ENCODE results near the gene PARM1.

PARM1 gene

GRCh38 chr4:74950882-74951281, 18.0 kb downstream of the PARM1 start (continued):
- TF ChIP-seq ZNF280D (tag by site-specific recombination; IDR thresholded peaks at IDR 0.05): no peak
- no peak for TF ChIP-seq ZNF48 (tag by site-specific recombination; IDR thresholded peaks at IDR 0.05)

- no peaks in the 10 kb centered on the region for H3K36me3 ChIP-seq (ENCODE audit: control insufficient read depth in 2 of 2, insufficient read depth in 1 of 2, low read length in 2 of 2)
- POLR2A ChIA-PET: no interaction called here
- CTCF ChIA-PET: interaction anchor here (0.6 to 0.7 kb wide), 2 partner anchors 19 to 80 kb away, joined by 3 to 4 read pairs; no protein-coding TSS in a partner anchor
Measured at GRCh38 chr4:74953647-74954046, 20.7 kb downstream of the PARM1 start.

GRCh38 chr4:74958881-74959280, 26.0 kb downstream of the PARM1 start:
- H3K4me3 ChIP-seq (ENCODE audit: low read depth, low read length): no peak overlapping the region
- no peak overlapping the region for H3K27ac ChIP-seq (ENCODE audit: extremely low read depth, low read depth, low read length)
- POLR2A ChIA-PET: no interaction called here
- H3K9me3 ChIP-seq (ENCODE audit: control insufficient read depth, insufficient read depth, low read depth, low read length): no peaks in the 10 kb centered on the region
- H3K36me3 ChIP-seq (ENCODE audit: control insufficient read depth in 2 of 2, insufficient read depth in 1 of 2, low read length in 2 of 2): no peaks in the 10 kb centered on the region
- CTCF ChIA-PET: no interaction called here
- no peaks in the 10 kb centered on the region for H3K4me1 ChIP-seq (ENCODE audit: control insufficient read depth, insufficient read depth, low read length)
- TF ChIP-seq ZEB2 (tag by site-specific recombination; IDR thresholded peaks at IDR 0.05) (no peak), ZNF76 (tag by site-specific recombination; IDR thresholded peaks at IDR 0.05; ENCODE audit: borderline replicate concordance, low read depth) (no peak), GFI1B (tag by site-specific recombination; IDR thresholded peaks at IDR 0.05) (no peak), ZNF580 (tag by site-specific recombination; IDR thresholded peaks at IDR 0.05) (no peak), ZSCAN5A (tag by site-specific recombination; IDR thresholded peaks at IDR 0.05) (no peak), PRDM4 (tag by site-specific recombination; IDR thresholded peaks at IDR 0.05) (no peak), EGR2 (tag by site-specific recombination; IDR thresholded peaks at IDR 0.05; ENCODE audit: low read depth) (no peak), ZBTB26 (tag by site-specific recombination; optimal IDR thresholded peaks at IDR 0.05) (no peak), REPIN1 (tag by site-specific recombination; IDR thresholded peaks at IDR 0.05; ENCODE audit: low read depth) (no peak), ZNF132 (tag by site-specific recombination; IDR thresholded peaks at IDR 0.05; ENCODE audit: borderline replicate concordance) (no peak), ZBTB21 (tag by site-specific recombination; IDR thresholded peaks at IDR 0.05) (no peak), ZNF585B (tag by site-specific recombination; IDR thresholded peaks at IDR 0.05) (no peak), YY1 (tag by site-specific recombination; IDR thresholded peaks at IDR 0.05) (no peak), ZSCAN23 (tag by site-specific recombination; IDR thresholded peaks at IDR 0.05) (no peak), ZNF146 (tag by site-specific recombination; IDR thresholded peaks at IDR 0.05) (no peak), ZBTB6 (tag by site-specific recombination; IDR thresholded peaks at IDR 0.05) (no peak)

More at GRCh38 chr4:74953647-74954046, 20.7 kb downstream of the PARM1 start:
- H3K4me1 ChIP-seq (ENCODE audit: control insufficient read depth, insufficient read depth, low read length): no peaks in the 10 kb centered on the region
- TF ChIP-seq ZNF830 (tag by site-specific recombination; IDR thresholded peaks at IDR 0.05; ENCODE audit: low read depth) (no peak), ZNF596 (tag by site-specific recombination; IDR thresholded peaks at IDR 0.05) (no peak), ZNF747 (tag by site-specific recombination; IDR thresholded peaks at IDR 0.05) (no peak), ZNF558 (tag by site-specific recombination; IDR thresholded peaks at IDR 0.05) (no peak), ZBTB26 (tag by site-specific recombination; optimal IDR thresholded peaks at IDR 0.05) (no peak), SCRT1 (tag by site-specific recombination; IDR thresholded peaks at IDR 0.05; ENCODE audit: borderline replicate concordance) (no peak), ZIC2 (tag by site-specific recombination; IDR thresholded peaks at IDR 0.05) (no peak), ZNF548 (tag by site-specific recombination; IDR thresholded peaks at IDR 0.05) (no peak), ZEB2 (tag by site-specific recombination; IDR thresholded peaks at IDR 0.05) (no peak)
- no peak overlapping the region for H3K4me3 ChIP-seq (ENCODE audit: low read depth, low read length)
- H3K9me3 ChIP-seq (ENCODE audit: control insufficient read depth, insufficient read depth, low read depth, low read length): no peaks in the 10 kb centered on the region
- no peak overlapping the region for H3K27ac ChIP-seq (ENCODE audit: extremely low read depth, low read depth, low read length)
